ENCODE measurements around the gene LYL1.

DNA sequence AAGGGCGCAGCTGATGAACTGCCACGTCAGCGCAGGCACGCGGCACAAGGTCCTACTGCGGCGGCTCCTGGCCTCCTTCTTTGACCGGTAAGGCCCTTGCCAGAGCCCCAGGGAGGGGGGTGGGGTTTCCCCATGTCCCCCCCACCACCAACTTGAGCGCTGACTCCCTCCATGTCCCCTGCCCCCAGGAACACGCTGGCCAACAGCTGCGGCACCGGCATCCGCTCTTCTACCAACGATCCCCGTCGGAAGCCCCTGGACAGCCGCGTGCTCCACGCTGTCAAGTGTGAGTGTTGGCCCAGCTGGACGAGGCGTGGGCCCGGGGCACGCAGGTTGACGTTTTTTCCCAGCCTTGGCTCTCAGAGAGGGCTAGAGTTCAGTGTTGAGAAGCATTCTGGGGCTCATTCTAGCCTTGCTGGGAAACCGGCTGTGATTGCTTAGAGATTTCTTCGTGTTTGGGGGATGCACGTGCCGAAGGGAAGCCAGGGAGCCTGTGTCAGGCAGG is 34.7 kb upstream of the LYL1 start:
- TF ChIP-seq, protein P1, sequence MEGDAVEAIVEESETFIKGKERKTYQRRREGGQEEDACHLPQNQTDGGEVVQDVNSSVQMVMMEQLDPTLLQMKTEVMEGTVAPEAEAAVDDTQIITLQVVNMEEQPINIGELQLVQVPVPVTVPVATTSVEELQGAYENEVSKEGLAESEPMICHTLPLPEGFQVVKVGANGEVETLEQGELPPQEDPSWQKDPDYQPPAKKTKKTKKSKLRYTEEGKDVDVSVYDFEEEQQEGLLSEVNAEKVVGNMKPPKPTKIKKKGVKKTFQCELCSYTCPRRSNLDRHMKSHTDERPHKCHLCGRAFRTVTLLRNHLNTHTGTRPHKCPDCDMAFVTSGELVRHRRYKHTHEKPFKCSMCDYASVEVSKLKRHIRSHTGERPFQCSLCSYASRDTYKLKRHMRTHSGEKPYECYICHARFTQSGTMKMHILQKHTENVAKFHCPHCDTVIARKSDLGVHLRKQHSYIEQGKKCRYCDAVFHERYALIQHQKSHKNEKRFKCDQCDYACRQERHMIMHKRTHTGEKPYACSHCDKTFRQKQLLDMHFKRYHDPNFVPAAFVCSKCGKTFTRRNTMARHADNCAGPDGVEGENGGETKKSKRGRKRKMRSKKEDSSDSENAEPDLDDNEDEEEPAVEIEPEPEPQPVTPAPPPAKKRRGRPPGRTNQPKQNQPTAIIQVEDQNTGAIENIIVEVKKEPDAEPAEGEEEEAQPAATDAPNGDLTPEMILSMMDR (IDR thresholded peaks at IDR 0.05) = no peak
- no peak for TF ChIP-seq POLR2A (IDR thresholded peaks at IDR 0.05)
